NCI-H69 (cell line): ENCODE data around the gene FPR1.

Experiments
- DNase-seq: peaks from one replicate; lab custom pipeline; 2025; lab: John Stamatoyannopoulos, UW

Gene FPR1

DNA sequence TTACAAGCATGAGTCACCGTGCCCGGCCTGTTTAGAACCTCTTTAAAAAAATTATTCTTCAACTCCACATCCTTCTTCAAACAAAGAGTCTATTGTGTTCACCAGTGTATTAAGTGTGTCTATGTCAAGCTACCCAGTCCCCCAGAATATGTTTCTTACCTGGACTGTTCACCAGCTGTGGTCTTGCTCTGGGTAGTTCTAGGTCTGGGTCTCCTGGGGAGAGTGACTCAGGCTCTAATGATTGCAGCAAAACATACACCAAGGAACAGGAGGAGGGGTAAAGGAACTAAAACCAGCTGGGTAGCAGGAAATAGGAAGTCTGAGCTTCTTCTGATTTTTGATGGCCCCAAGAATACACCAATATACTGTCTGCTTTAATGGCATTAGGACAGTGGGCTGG lies at the start of gene FPR1:
TSS of gene FPR1 (minus strand) at position 224 of the 400 bp plus-strand sequence. CDS start 4,884 bp downstream, outside the sequence.
- peak; percentile 5 for DNase-seq

DNA sequence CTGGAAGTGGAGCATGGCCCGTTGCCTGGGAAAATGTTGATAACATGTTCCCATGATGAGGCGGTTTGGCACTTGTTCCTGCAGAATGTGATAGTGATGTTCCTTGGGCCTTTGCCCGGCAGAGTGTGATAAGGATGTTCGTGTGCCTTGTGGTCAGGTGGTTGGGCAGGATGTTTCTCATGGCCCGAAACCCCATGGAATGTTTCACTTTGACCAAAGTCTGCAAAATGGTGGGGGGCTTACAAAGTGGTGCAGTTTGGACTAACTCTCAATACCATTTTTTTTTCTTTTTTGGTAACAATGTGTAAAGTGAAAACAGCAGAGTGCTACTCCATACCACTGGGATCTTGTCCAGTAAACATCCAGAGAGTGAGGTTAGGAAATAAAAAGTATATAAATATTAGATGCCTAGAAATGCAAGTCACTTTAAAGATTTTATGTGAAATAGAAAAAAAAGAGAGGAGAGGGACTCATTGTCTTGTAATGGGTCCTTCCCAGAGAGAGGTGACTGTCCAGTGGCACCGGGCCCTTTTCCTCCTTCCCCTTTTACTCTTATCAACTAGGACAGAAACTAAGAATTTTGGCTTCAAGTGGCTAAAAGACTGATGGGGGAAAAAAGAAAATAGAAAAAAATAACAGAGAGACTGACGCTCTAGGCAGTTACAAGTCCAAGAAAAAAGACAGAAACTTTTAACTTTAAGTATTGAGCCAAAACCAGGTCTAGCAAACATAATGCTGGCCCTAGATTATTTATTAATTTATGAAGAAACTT lies 49.0 kb upstream of the FPR1 start:
- DNase-seq = no peak

GRCh38 chr19:51799774-51800472 lies 48.2 kb upstream of the FPR1 start:
- DNase-seq = no peak

- DNase-seq = peak; percentile 14
These were observed 47.5 kb upstream of the FPR1 start for GRCh38 chr19:51799034-51799773.

- DNase-seq = no peak
These were observed 46.4 kb upstream of the FPR1 start for GRCh38 chr19:51798062-51798461.

GRCh38 chr19:51797480-51797879 lies 45.8 kb upstream of the FPR1 start:
- no peak for DNase-seq

DNA sequence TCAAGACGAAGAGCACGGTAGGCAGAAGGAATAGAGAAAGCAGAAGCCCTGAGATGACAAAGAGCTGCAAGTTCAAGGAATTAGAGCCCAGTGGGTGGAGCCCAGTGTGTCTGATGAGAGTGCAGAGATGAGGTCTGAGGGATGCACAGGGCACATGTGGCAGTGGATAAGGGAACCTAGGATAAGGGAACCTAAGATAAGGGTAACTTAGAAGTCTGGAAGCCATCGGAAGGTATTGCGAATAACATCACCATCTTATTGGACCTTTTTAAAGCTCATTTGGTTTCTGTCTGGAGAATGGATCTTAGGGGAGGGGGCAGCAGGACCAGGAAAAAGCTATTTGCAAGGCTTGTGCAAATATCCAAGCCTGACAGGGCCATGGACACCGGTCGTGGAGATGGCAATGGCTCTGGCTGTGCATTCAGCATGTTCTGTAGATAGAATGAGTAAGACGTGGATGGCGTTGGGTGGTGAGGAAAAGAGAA lies 44.6 kb upstream of the FPR1 start:
- no peak for DNase-seq

DNA sequence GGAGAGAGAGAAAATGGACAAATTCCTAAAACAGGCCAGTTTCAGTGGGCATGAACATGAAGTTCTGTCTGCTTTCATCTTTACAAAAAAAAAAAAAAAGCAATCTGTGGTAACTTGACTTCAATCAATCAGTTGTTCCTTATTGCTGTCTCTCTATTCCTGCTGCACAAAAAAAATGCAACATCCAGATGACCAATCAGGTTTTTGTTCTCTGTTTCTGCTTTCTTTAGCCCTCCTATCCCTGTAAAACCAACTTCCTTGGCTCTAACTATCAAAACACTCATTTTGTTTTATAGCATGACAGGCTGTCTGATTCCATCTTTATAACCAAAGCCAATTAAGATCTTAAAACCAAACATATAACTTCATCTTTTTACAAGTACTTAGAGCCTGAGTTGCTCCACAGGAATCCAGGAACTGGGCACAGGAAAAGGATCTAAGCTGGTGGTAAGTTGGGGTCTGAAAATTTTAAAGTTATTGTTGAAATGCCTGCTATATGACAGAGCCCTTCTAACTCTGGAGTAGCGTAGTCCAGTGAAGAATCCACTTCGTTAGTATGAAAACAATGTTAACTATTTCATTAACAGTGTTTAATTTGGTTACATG lies 43.3 kb upstream of the FPR1 start, which contains the start of gene FPR3:
TSS of gene FPR3 (plus strand) at position 273 of the 606 bp plus-strand sequence. CDS start 28,592 bp downstream, outside the sequence.
- no peak for DNase-seq

DNA sequence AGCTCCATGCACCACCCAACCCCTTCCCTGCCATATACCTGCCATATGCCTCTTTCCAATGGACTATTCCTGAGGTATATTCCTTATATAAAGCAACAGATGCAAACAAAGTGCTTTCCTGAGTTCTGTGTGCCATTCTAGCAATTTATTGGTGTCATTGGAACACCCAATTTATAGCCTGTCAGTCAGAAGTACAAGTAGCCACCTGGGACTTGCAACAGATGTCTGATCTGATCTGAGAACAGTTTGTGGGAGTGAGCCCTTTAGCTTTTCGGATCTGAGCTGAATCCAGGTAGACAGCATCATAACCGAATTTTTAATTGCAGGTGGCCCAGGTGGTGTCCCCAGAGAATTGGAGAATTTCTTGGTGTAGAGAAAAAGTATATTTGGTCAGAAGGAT lies 42.3 kb upstream of the FPR1 start:
- no peak for DNase-seq

DNA sequence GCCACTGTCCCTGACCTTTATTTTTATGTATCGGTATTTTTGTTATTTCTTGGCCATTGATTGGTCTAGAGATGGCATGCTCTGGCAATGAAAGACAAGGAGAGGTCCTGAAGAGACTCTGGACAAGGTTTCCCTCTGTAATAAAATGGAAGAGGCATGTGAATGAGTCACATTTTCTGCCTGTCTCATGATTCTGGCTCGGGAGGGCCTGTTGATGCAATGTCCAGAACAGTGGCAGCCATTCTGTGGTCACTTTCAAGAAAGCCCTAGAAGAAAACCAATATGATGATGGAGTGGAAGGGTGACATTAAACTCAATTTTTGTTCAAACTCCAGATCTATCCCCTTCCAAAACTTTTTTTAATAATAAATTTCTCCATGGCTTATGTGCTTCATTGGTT lies 41.3 kb upstream of the FPR1 start:
- DNase-seq = no peak

GRCh38 chr19:51789061-51789795 lies 37.5 kb upstream of the FPR1 start:
- DNase-seq = no peak

DNA sequence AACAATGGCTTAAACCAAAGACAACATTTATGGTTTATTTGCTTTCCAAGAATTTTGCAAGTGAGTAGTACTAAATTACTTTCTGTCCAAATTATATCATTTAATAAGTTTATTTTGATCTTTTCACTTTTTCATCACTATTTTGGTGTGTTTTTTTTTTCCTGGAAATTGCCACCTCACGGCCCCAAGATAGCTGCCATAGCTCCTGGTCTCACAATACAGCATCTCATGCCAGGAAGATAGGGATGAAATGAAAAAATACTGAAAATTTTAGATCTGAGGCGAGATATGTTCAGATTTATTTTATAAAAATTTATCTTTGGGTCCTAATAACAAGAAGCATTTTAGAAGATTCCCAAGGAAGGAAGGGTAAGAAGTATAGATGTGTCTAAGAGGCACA lies 36.4 kb upstream of the FPR1 start:
- DNase-seq = no peak

GRCh38 chr19:51786646-51787494 lies 35.2 kb upstream of the FPR1 start:
- DNase-seq = no peak

DNA sequence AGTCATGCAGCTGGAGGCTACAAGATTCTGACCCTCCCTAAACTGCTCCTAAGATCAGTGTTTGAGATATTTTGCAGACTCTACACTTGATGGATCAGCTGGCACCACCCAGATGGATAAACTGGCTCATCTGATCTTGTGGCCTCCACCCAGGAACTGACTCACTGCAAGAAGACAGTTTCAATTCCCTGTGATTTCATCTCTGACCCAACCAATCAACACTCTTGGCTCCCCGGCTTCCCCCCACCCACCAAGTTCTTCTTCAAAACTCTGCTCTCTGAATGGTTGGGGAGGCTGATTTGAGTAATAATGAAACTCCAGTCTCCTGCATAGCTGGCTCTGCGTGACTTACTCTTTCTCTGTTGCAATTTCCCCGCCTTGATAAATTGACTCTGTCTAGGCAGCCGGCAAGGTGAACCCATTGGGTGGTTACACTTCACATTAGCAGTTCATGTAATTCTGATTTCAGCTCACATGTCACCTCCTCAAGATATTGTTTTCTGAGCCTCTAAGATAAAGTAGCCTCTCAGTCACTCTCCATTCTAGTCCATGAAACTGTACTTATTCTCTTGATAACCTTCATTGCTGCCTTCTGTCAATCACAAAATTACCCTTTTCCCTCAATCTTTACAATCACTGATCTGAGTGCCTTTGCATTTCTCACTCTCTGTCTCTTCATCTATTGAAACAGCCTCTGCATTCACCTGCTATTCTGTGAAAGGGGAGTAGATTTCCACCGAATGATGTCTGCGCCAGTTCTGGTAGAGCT lies 33.4 kb upstream of the FPR1 start:
- no peak for DNase-seq

DNA sequence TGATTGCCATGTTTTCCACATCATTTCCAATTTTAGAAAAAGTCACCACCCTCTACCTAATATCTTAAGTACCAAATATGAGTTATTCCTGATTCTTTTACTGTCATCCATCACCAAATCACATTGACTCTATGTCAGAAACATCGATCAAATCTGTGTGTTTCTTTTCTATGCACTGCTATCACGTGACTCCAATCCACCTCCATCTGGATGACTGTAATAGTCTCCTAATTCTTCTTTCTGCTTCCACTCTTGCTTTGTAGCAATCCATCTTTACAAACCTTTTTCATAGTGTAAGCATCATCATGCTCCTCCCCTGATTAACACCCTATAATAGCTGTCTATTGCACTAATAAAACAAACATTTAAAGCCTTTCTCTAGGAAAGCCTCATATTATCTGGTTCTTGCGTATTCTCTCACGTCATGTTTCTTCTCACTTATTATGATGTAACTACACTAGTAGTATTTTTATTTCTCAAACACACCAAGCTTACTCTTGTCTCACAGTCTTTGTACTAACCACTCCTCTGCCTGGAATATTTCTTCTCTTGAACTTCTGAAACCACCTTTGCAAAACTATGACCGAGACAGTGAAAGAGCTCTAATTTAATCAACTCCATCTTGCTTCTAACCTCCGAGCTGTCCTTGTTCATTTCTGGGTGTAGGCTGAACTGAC lies 32.6 kb upstream of the FPR1 start:
- DNase-seq = no peak

DNA sequence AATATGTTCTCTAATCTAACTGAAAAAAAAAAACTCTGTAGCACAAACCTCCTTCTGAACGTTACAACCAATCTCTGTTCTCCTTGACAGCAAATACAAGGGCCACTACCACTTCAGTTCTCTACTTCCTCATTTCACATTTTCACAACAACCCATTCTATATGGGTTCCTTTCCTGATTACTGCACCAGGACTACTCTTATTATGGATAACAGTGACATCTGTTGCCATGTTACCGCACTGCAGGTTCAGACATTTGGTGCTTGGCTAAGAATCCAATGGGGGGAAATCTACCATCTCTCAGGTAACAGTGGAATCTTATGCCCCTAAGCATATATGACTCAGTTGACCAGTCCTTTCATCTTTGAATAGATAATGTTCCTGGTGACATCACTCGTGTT lies 31.7 kb upstream of the FPR1 start:
- DNase-seq = peak; percentile 28

DNA sequence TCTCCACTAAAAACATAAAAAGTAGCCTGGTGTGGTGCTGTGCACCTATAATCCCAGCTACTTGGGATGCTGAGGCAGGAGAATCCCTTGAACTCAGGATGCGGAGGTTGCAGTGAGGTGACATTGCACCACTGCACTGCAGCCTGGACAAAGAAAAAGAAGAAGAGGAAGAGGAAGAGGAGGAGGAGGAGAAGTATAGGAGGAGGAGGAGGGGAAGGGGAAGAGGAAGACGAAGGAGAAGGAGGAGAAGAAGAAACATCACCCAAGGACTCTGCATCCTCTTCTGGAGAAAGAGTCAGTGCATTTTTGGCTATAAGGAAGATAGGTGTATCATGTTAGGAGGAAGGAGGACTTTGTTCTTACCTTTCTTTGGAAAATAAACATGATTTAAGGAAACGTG lies 30.3 kb upstream of the FPR1 start:
- DNase-seq = no peak

GRCh38 chr19:51780270-51780669 lies 28.6 kb upstream of the FPR1 start:
- no peak for DNase-seq

GRCh38 chr19:51779703-51780102 lies 28.0 kb upstream of the FPR1 start:
- DNase-seq = no peak
